ENCODE measurements around the gene ING5. TPM values are rescaled to one million over a fixed set of nuclear protein-coding genes. Genes with fewer than 3 reads are reported as not detected.

Gene ING5
- total and polyA plus RNA-seq, 2 donors (not counting 3 experiments of a cell fraction or from before 2014, with no cell fraction given), result 24.5 to 33.4 TPM

- peak overlapping the region; percentile 16 to 75 (median 28) for H3K4me3 ChIP-seq (replicated peaks in 1 of 3; ENCODE audit: insufficient read depth in 1 of 3, low read depth in 1 of 3, low read length in 3 of 3)
- H3K4me2 ChIP-seq (ENCODE audit: insufficient read depth, low read length), result peak overlapping the region; percentile 34
- TF ChIP-seq JUN (IDR thresholded peaks at IDR 0.05; ENCODE audit: borderline replicate concordance, insufficient read depth, insufficient read length, low read depth) (no peak), MAX (IDR thresholded peaks at IDR 0.05; ENCODE audit: insufficient read depth, insufficient read length) (peak; percentile 85), CTCF (IDR thresholded peaks at IDR 0.05; ENCODE audit: extremely low read depth in 1 of 2, insufficient read depth in 1 of 2, low read depth in 1 of 2, low read length in 2 of 2) (peak; percentile 26 to 60)
- FAIRE-seq (peak; percentile 97), DNase-seq (ENCODE audit: low read depth, low spot score) (no peak)
- H3K36me3 ChIP-seq (ENCODE audit: control insufficient read depth in 2 of 2, extremely low read depth in 1 of 2, insufficient read depth in 2 of 2, low read length in 2 of 2), result peaks cover 0 to 4% of the 10 kb centered on the region in 2 experiments
- H3K27ac ChIP-seq (ENCODE audit: insufficient read depth, low read depth, low read length), result no peak overlapping the region
- no peaks in the 10 kb centered on the region for H4K20me1 ChIP-seq (replicated peaks; ENCODE audit: control insufficient read depth, extremely low read depth, insufficient read depth, low read length)
- dilution Hi-C loops (cut with MboI; ENCODE audit: extremely low pct_ligation_motif_present, low sequenced_read_pairs) (no loop called here), intact Hi-C loops (cut with micrococcal nuclease) (loop anchor here (1.0 to 5.0 kb wide), 4 partner anchors 15 to 384 kb away; partner anchors contain the start of genes ATG4B, DTYMK, FARP2 and HDLBP)
- ChIA-PET CTCF (interaction anchor here (1.5 to 4.8 kb wide), 4 partner anchors 10 to 178 kb away, joined by 3 to 41 read pairs (median 4); partner anchors contain the start of genes D2HGDH and DTYMK), POLR2A (interaction anchor here (1.1 kb wide), 1 partner anchor 14 kb away, joined by 6 read pairs; the partner anchor contains the start of gene DTYMK)
- no peak overlapping the region for H3K9ac ChIP-seq (replicated peaks; ENCODE audit: extremely low read depth, insufficient read depth, low read length)
- no peaks in the 10 kb centered on the region for H3K27me3 ChIP-seq (ENCODE audit: control insufficient read depth in 2 of 2, insufficient read depth in 2 of 2, low read length in 2 of 2)
- H2AFZ ChIP-seq (ENCODE audit: low read depth, low read length), result peak overlapping the region; percentile 10
- no peaks in the 10 kb centered on the region for H3K9me1 ChIP-seq (replicated peaks; ENCODE audit: control insufficient read depth, extremely low read depth, insufficient read depth, low read length)
- H3K9me3 ChIP-seq (replicated peaks; ENCODE audit: control insufficient read depth, insufficient read depth, low read length), result no peaks in the 10 kb centered on the region
- no TSS peak for BruUV-seq (replicated peaks)
- H3K79me2 ChIP-seq (ENCODE audit: control insufficient read depth, insufficient read depth, low read length), result peaks cover 10% of the 10 kb centered on the region
- H3K4me1 ChIP-seq (ENCODE audit: control insufficient read depth, extremely low read depth, insufficient read depth, low read length), result peaks cover 6% of the 10 kb centered on the region
Measured at GRCh38 chr2:241701149-241701398, 765 bp upstream of the ING5 start.

All from endothelial cell of umbilical vein (primary cell).